Stimulated activated CD4-positive, alpha-beta T cell treated with anti-CD3 and anti-CD28 coated beads, Interleukin-1b, Interleukin-23, amount 100 ng/mL, for 4 hours (primary cell): ENCODE measurements around the gene PMEPA1.

Experiments
- DNase-seq, 2 donors: peaks; one replicate each; pipeline ENCODE4 v3.0.0-alpha.2; 2020; ENCODE audit warnings: low read depth in 2 of 2

Gene PMEPA1

DNA sequence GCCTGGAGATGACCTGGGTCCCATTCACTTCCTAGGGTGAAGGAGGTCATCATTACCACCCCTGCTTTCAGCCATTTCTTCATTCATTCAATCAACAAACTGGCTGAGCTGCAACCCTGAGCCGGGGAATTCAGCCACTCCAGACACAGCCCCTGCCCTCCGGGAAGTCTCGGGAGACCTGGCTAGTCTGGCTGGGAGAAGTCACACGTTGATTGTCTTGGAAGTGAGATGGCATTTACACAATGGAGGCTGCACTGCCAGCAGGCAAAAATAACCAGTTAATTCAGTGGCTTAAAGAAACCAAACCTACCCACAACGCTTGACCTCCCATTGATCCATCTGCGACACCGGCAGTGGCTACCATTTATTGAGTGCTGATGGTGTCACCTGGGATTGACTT, 2.0 kb upstream of the PMEPA1 start:
- DNase-seq, result no peak

- DNase-seq, result no peak
Measured at GRCh38 chr20:57711311-57711712, 1.5 kb upstream of the PMEPA1 start.

DNA sequence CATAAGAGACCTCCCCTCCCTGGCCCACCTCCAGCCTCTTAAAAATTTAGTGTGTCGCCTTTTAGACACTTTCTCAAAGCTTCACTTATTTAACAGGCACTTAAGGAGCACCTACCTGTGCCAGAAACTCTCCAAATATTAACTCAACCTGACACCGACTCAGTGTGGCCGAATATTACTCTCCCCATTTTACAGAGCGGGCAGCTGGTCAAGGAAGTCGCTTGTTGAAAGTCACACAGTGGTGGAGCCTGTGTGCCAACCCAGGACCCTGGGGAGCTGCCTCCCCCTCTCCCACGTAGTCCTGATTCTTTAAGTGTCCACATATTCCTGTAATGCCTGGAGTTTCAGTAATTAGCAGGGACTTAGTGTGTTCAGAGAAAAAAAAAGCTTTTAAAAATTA, 1.0 kb upstream of the PMEPA1 start:
- no peak for DNase-seq

- peak in 1 of 2 donors; percentile 32 for DNase-seq
Measured at GRCh38 chr20:57708694-57709673, 831 bp downstream of the PMEPA1 start.

GRCh38 chr20:57707849-57708693, 1.7 kb downstream of the PMEPA1 start:
- no peak for DNase-seq

GRCh38 chr20:57707320-57707719, 2.5 kb downstream of the PMEPA1 start:
- no peak for DNase-seq

DNA sequence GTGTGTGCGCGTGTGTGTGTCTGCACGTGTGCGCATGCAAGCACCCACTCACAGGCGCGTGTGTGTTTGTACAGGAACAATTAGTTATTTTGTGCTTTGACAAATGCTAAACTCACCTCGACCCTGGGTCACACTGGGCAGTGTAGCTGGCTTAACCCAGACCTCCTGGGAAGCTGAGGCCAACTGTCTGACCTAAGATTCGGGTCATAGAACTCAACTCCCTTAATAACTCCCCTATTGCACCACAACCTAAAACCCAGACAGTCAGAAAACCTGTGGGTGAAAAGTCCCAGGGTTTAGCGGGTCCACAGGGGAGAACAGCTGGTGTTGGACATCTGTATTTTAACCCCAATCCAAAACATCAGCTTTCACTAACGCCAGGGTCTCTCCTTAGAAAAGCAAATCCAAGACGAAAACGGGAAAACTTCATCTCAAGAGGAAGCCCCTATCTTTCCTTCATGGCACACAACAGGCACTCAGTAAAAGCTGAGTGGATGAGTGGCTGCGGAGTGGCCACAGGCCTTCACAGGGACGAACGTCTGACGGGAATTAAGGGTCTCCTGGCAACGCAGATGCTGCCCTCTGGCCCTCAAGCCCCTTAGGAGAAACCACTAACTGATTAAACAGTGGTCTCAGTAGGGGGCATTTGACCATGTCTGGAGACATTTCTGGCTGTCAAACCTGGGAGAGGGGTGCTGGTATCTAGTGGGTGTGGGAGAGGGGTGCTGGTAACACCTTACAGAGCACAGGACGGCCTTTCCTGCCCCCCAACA, 4.5 kb downstream of the PMEPA1 start:
- DNase-seq, result no peak

- no peak for DNase-seq
Measured at GRCh38 chr20:57704245-57704644, 5.6 kb downstream of the PMEPA1 start.

GRCh38 chr20:57703013-57703412, 6.8 kb downstream of the PMEPA1 start:
- DNase-seq, result no peak

DNA sequence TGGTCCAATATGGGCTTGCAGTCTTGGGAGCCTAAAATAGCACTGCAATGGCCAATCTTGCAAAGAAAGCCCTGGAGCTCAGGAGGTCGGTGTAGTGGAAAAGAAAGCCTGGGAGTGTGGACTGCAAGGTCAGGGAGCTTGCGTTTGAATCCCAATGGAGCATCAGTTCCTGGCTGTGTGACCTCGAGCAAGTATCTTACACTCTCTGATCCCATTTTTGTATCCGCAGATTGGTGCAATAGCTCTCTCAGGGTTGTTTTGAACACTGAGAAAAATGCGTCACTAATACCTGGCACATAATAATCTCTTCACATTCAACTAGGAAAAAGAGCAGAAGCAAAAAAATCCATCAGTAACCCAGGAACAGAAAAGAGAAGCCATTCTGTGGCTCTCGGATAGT, 7.3 kb downstream of the PMEPA1 start:
- DNase-seq, result no peak

DNA sequence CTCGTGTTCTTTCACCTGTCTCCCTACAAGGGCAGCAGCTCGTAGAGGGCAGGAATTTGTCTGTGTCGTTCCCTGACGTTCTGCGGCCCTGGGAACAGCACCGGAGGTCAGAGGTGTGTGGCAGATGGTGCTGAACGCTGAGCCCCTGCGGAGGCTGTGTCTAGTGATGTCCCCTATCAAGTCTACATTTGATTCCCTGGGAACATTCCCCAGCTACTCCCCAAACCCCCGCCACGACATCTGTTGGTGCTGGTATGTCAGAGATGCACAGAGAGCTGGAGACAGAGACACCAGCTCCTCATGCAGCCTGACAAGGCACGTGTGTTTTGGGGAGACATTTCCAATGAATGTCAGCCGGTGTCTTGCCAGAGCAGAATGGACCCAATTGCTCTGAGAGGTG, 7.7 kb downstream of the PMEPA1 start:
- DNase-seq, result no peak

DNA sequence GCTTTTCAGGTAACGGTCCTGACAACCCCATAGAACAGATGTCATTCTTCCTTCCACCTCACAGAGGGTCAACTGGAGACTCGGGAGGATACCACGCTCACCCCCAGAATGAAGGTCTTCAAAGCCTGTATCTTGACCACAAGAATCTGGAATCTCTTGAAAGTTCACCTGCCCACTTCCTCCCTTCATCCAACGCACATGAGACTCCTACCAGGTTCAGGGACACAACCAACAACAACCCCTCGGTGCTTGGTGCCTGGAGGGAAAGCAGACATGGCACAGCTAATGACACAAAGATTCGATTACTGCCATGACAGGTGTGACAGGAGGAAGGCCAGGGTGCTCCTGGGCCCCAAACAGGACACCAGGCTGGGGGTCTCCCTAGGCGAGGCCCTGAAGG, 8.2 kb downstream of the PMEPA1 start:
- DNase-seq, result no peak

- DNase-seq, result no peak
Measured at GRCh38 chr20:57701090-57701489, 8.7 kb downstream of the PMEPA1 start.

- DNase-seq, result no peak
Measured at GRCh38 chr20:57699395-57699794, 10.4 kb downstream of the PMEPA1 start.

GRCh38 chr20:57698867-57699275, 10.9 kb downstream of the PMEPA1 start:
- DNase-seq, result no peak

- peak in 1 of 2 donors; percentile 60 for DNase-seq
Measured at GRCh38 chr20:57698116-57698866, 11.5 kb downstream of the PMEPA1 start.

GRCh38 chr20:57697543-57697942, 12.3 kb downstream of the PMEPA1 start:
- no peak for DNase-seq

- no peak for DNase-seq
Measured at GRCh38 chr20:57696401-57696961, 13.3 kb downstream of the PMEPA1 start.

DNA sequence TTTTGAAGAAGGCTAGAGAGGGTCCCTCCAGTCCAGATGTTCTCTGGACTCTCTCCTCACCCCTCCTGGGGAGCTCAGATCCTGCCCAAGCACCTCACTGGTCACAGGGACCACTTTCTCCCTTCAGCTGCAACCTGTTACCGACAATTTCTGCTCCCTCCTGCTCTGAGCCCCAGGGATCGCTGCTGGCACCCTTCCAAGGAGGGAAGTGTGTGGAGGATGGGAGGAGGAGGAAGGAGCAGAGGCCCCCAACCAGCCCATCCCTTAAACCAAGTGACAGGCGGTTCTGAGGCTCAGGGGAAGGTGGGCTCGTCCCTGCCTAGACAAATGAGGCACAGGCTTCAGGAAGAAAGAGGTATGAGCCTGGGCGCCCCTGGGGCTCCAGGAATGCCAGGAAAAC, 13.9 kb downstream of the PMEPA1 start:
- no peak for DNase-seq

DNA sequence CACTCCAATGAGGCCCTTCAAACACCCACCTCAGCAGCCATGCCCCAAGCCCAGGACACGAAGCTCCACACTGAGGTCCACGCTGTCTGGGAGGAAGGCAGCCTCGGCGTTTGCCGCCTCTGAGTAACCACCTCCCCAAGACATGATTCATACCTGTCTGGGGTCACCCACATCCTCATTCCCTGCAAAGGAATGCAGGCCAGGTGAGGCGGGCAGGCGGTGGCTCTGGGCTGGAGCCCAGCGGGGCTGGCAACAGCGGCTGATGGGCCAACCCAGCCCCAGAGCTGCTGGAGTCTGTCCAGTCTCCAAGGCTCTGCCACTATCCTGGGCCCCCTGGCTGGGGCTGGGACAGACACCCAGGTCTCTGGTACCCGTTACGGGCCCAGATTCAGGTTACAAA, 14.8 kb downstream of the PMEPA1 start:
- DNase-seq, result no peak

GRCh38 chr20:57694481-57694880, 15.3 kb downstream of the PMEPA1 start:
- no peak for DNase-seq
